Measurements from ENCODE around the gene PSMA5.

GRCh38 chr1:109427171-109427467 lies 871 bp upstream of the PSMA5 start:
- TF ChIP-seq, protein P1, sequence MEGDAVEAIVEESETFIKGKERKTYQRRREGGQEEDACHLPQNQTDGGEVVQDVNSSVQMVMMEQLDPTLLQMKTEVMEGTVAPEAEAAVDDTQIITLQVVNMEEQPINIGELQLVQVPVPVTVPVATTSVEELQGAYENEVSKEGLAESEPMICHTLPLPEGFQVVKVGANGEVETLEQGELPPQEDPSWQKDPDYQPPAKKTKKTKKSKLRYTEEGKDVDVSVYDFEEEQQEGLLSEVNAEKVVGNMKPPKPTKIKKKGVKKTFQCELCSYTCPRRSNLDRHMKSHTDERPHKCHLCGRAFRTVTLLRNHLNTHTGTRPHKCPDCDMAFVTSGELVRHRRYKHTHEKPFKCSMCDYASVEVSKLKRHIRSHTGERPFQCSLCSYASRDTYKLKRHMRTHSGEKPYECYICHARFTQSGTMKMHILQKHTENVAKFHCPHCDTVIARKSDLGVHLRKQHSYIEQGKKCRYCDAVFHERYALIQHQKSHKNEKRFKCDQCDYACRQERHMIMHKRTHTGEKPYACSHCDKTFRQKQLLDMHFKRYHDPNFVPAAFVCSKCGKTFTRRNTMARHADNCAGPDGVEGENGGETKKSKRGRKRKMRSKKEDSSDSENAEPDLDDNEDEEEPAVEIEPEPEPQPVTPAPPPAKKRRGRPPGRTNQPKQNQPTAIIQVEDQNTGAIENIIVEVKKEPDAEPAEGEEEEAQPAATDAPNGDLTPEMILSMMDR (IDR thresholded peaks at IDR 0.05), result no peak
- TF ChIP-seq EZH2 (IDR thresholded peaks at IDR 0.05; ENCODE audit: borderline replicate concordance, insufficient read depth, low read depth, low read length, poor library complexity, severe bottlenecking), result no peak

All from B cell (primary cell).